HUES64 (cell line): Measurements from ENCODE around the gene ENO2.
A peak's percentile ranks its signal among the peaks of the same experiment; 100 is the strongest.
"Not testable (repeated sequence)": the region's sequence is repeated elsewhere in the genome, so short reads cannot be mapped to it uniquely, and the experiment has no call there.

Experiments
- H3K27ac ChIP-seq: 2 replicates; pipeline ENCODE4 v1.7.0; 2013; ENCODE audit warnings: low read depth, low read length, inconsistent platforms
- H3K27me3 ChIP-seq: 2 replicates; pipeline ENCODE4 v1.6.1; 2013; ENCODE audit warnings: mild to moderate bottlenecking, low read length; ENCODE audit not compliant: insufficient read depth
- H3K36me3 ChIP-seq: 2 replicates; pipeline ENCODE4 v1.6.1; 2013; ENCODE audit warnings: mild to moderate bottlenecking, low read length; ENCODE audit not compliant: insufficient read depth
- H3K4me1 ChIP-seq: 2 replicates; pipeline ENCODE4 v1.6.1; 2013; ENCODE audit warnings: mild to moderate bottlenecking, low read length, moderate library complexity; ENCODE audit not compliant: insufficient read depth
- H3K4me3 ChIP-seq: 2 replicates; pipeline ENCODE4 v1.5.1; 2013; ENCODE audit warnings: mild to moderate bottlenecking, low read length, moderate library complexity
- H3K9ac ChIP-seq: 2 replicates; pipeline ENCODE4 v1.6.1; 2013; ENCODE audit warnings: mild to moderate bottlenecking, low read depth, low read length
- H3K9me3 ChIP-seq: 2 replicates; pipeline ENCODE4 v1.6.1; 2013; ENCODE audit warnings: low read depth, low read length; ENCODE audit not compliant: insufficient read depth
- WGBS: fragments of 150-250, 120-280 bp; methylation state at CpG from one replicate; pipeline ENCODE4 v1.1.7; 2013; ENCODE audit warnings: missing lambda C conversion rate; 5-methylcytosine and 5-hydroxymethylcytosine counted together

ENO2 gene

DNA sequence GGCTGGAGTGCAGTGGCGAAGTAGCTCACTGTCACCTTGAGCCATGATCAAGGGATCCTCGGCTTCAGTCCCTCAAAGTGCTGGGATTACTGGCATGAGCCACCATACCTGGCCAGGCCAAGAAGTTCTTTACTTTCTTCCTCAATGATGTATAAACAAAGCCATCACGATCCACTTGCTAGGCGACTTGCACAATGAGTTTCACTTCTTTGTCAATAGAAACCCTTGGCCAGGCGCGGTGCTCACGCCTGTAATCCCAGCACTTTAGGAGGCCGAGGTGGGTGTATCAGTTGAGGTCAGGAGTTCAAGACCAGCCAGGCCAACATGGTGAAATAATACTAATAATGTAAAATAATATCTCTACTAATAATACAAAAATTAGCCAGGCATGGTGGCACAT is 26.9 kb upstream of the ENO2 start:
- Histone ChIP-seq H3K9me3 (no peaks in the 10 kb centered on the region), H3K36me3 (peaks cover 11% of the 10 kb centered on the region), H3K27ac (peak overlapping the region; percentile 86; the same call in 1 of the 2 replicates), H3K9ac (peak overlapping the region; percentile 30; the same call in 1 of the 2 replicates), H3K27me3 (no peaks in the 10 kb centered on the region), H3K4me3 (no peak overlapping the region), H3K4me1 (peaks cover 35% of the 10 kb centered on the region)
- 94% methylated on average over 8 of the region's 8 CpGs for WGBS

DNA sequence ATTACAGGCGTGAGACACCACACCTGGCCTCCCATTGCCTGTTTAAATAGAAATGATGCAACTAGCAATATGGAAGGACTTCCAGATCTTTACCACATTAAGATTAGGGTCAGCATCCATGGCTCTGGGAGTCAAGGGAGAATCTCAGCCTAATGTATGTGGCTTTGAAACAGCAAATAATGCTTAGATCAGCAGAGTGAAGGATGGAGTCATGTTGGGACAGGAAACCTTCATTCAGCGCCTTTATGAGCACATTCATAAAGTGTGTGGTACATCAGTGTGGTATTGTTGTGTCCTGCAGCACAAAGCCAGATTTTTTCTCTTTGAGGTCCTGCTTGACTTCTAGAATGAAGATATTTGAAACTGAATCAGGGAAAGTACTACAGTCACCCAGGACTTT is 26.0 kb upstream of the ENO2 start:
- peaks cover 35% of the 10 kb centered on the region for H3K4me1 ChIP-seq
- no peak overlapping the region for H3K9ac ChIP-seq
- no peak overlapping the region for H3K4me3 ChIP-seq
- WGBS, result 87% methylated on average over 2 of the region's 2 CpGs
- peaks cover 11% of the 10 kb centered on the region for H3K36me3 ChIP-seq
- no peaks in the 10 kb centered on the region for H3K27me3 ChIP-seq
- no peaks in the 10 kb centered on the region for H3K9me3 ChIP-seq
- peak overlapping the region; percentile 45 for H3K27ac ChIP-seq

DNA sequence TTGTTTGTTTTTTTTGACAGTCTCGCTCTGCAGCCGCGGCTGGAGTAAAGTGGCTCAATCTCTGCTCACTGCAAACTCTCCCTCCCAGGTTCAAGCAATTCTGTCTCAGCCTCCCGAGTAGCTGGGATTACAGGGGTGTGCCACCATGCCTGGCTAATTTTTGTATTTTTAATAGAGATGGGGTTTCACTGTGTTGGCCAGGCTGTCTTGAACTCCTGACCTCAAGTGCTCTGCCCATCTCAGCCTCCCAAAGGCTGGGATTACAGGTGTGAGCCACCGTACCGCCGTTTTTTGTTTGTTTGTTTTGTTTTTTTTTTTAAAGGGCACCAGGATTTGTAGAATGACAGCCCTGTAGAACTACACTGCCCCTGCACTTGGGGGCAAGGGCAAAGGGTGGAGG is 25.6 kb upstream of the ENO2 start:
- WGBS, result 83% methylated on average over 7 of the region's 7 CpGs
- not testable (repeated sequence) for H3K27ac ChIP-seq, H3K27me3 ChIP-seq, H3K9me3 ChIP-seq, H3K9ac ChIP-seq, H3K36me3 ChIP-seq, H3K4me3 ChIP-seq
- peaks cover 35% of the 10 kb centered on the region for H3K4me1 ChIP-seq

DNA sequence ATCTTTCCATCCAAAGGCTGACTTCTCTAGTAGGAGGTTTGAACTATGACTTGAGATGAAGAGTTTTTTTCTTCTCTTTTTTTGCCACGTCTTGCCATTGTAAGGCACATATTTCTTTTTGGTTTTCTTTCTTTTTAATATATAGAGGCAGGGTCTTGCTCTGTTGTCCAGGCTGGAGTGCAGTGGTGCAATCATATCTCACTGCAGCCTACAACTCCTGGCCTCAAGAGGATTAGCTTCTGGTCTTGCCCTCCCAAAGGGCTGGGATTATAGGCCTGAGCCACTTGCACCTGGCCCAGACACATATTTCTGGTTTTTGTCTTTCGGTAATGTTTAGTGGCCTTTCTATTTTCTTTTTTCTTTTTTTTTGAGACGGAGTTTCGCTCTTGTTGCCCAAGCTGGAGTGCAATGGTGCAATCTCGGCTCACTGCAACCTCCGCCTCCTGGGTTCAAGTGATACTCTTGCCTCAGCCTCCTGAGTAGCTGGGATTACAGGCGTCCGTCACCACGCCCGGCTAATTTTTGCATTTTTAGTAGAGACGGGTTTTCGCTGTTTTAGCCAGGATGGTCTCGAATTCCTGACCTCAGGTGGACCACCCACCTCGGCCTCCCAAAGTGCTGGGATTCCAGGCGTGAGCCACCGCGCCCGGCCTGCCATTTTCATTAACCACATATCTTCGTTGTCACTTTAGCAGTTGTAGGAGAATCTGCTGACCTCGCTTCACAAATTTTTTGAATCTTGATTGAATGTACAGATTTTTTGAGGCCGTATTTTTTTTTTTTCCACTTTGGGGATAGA is 24.4 kb upstream of the ENO2 start:
- H3K4me3 ChIP-seq, H3K27me3 ChIP-seq, H3K9me3 ChIP-seq, H3K36me3 ChIP-seq: not testable (repeated sequence)
- 92% methylated on average over 20 of the region's 21 CpGs for WGBS
- H3K4me1 ChIP-seq, result peaks cover 32% of the 10 kb centered on the region
- peak overlapping the region; percentile 84 for H3K9ac ChIP-seq
- peak overlapping the region; percentile 93 for H3K27ac ChIP-seq

DNA sequence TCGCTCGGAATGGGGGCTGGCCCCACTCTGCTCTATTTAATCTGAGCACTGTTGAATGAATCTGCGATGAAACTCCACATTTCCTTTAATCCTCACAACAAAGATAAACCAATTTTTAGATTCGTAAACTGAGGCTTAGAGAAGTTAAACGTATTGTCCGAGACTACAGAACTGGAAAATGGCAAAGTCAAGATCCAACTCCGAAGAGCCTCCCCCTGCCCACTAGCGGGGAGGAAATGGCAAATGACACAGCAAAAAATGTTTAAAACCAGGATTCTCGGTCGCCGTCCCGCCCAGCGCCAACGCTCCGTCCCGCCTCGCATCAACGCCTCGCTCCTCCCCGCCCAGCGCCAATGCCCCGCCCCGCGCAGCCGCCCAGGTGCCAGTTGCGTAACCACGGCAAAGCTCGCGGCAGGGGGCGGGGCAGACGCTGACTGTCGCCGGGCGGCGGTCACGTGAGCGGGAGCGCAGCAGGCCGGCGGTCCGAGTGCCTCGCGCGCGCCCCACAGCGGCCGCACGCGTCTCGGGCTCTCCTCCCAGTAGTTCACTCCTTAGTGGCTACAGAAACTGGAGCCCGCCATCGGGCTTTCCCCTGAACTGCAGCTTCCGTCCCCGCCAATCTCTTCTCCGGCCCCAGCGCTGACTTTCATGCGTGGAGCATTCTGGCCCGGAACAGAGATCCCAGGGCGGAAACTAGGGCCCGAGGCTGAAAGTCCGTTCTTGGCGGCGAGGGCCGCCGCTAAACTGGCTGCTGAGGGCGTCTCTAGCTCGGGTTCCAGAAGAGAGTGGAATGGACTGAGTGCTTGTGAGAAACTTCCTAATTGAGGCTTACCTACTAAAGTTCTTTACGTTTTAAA is 23.4 kb upstream of the ENO2 start:
- H3K4me3 ChIP-seq, result peak overlapping the region; percentile 64
- WGBS, result 6% methylated on average over 67 of the region's 68 CpGs
- H3K36me3 ChIP-seq, result no peaks in the 10 kb centered on the region

DNA sequence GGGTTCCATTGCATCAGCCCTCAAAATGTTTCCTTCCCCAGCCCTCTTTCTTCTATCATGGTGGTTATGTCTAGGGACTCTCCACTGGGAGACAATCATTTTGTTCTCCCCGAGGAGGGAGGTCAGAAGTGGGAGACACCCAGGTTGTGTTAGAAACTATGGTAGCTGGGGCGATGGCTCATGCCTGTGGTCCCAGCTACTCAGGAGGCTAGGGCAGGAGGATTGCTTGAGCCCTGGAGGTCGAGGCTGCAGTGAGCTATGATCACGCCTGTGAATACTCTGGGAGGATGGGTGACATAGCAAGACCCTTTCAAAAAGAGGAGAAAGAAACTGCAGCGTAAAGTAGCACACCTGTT is 22.8 kb upstream of the ENO2 start:
- Histone ChIP-seq H3K27ac (peak overlapping the region; percentile 86), H3K36me3 (no peaks in the 10 kb centered on the region), H3K4me3 (peak overlapping the region; percentile 64), H3K9me3 (no peaks in the 10 kb centered on the region), H3K9ac (peak overlapping the region; percentile 85), H3K27me3 (no peaks in the 10 kb centered on the region), H3K4me1 (peaks cover 24% of the 10 kb centered on the region)
- 92% methylated on average over 5 of the region's 5 CpGs for WGBS

More for the DNA sequence above, 23.4 kb upstream of the ENO2 start:
- Histone ChIP-seq H3K4me1 (peaks cover 25% of the 10 kb centered on the region), H3K27ac (peak overlapping the region; percentile 93), H3K27me3 (no peaks in the 10 kb centered on the region), H3K9me3 (no peaks in the 10 kb centered on the region), H3K9ac (peak overlapping the region; percentile 85)

DNA sequence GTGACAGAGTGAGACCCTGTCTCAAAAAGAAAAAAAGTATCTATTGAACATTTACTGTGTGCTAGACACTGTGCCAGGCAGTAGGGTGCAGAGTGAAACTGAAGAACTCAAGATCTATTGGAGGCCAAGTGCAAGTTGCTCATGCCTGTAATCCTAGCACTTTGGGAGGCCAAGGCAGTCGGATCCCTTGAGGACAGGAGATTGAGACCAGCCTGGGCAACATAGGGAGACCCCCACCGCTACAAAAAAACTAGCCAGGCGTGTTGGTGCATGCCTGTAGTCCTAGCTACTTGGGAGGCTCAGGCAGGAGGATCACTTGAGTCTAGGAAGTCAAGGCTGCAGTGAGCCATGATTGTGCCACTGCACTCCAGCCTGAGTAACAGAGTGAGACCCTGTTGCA is 21.7 kb upstream of the ENO2 start:
- not testable (repeated sequence) for H3K4me3 ChIP-seq, H3K9me3 ChIP-seq, H3K27ac ChIP-seq, H3K9ac ChIP-seq, H3K27me3 ChIP-seq, H3K36me3 ChIP-seq
- 93% methylated on average over 3 of the region's 3 CpGs for WGBS
- peaks cover 14% of the 10 kb centered on the region for H3K4me1 ChIP-seq

DNA sequence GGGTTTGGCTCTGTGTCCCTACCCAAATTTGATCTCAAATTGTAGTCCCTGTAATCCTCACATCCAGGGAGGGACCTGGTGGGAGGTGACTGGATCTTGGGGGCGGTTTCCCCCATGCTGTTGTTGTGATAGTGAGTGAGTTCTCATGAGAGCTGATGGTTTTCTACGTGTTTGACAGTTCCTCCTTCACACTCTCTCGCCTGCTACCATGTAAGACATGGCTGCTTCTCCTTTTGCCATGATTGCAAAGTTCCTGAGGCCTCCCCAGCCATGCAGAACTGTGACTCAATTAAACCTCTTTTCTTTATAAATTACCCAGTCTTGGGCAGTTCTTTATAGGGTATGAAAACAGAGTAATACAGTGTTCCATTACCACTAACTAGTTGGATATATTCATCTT is 20.1 kb upstream of the ENO2 start:
- H3K9ac ChIP-seq, result no peak overlapping the region
- peaks cover 5% of the 10 kb centered on the region for H3K4me1 ChIP-seq
- no peaks in the 10 kb centered on the region for H3K36me3 ChIP-seq
- 85% methylated on average over 3 of the region's 3 CpGs for WGBS
- no peak overlapping the region for H3K27ac ChIP-seq
- no peaks in the 10 kb centered on the region for H3K9me3 ChIP-seq
- no peak overlapping the region for H3K4me3 ChIP-seq
- H3K27me3 ChIP-seq, result no peaks in the 10 kb centered on the region

DNA sequence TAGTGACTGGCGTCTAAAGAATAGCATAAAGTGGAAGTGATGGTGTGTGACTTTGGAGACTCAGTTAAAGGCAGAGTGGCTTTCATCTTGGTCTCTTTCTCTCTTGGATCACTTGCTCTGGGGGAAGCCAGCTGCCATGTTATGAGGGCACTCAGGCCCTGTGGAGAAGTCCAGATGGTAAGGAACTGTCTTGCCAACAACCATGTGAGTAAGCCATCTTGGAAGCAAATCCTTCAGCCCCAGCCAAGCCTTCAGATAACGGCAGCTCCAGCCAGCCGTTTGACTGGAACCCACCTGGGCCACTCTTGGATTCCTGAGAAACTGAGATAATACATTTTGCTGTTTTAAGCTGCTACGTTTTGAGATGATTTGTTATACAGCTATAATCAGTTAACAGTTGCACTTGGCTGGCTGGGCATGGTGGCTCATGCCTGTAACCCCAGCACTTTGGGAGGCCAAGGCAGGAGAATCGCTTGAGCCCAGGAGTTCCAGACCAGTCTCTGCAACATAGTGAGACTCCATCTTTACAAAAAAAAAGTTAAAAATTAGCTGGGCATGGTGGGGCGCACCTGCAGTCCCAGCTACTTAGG is 17.4 kb upstream of the ENO2 start:
- H3K4me1 ChIP-seq, result 0 out of 2 replicates have a peak, but pooled peaks cover 4% of the 10 kb centered on the region
- H3K27me3 ChIP-seq, result no peaks in the 10 kb centered on the region
- H3K4me3 ChIP-seq, result no peak overlapping the region
- H3K9ac ChIP-seq, result no peak overlapping the region
- no peak overlapping the region for H3K27ac ChIP-seq
- H3K36me3 ChIP-seq, result no peaks in the 10 kb centered on the region
- no peaks in the 10 kb centered on the region for H3K9me3 ChIP-seq
- WGBS, result 85% methylated on average over 6 of the region's 6 CpGs

DNA sequence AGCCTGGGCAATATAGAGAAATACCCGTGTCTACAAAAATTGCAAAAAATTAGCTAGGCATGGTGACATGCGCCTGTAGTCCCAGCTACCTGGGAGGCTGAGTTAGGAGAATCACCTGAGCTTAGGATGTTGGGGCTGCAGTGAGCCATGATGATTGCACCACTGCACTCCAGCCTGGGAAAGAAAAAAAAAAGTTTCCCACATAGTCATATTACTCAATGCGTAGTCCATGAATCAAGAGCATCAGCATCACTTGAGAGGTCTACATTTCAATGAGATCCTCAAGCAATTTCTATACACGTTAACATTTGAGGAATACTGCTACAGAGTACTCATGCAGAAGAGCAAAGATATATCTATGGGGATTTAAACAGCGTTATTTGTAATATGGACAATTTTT is 15.0 kb upstream of the ENO2 start:
- no peak overlapping the region for H3K9ac ChIP-seq
- H3K4me1 ChIP-seq, result peaks cover 15% of the 10 kb centered on the region
- H3K27me3 ChIP-seq, result no peaks in the 10 kb centered on the region
- WGBS, result 90% methylated on average over 4 of the region's 5 CpGs
- no peak overlapping the region for H3K27ac ChIP-seq
- no peak overlapping the region for H3K4me3 ChIP-seq
- no peaks in the 10 kb centered on the region for H3K9me3 ChIP-seq
- H3K36me3 ChIP-seq, result no peaks in the 10 kb centered on the region

DNA sequence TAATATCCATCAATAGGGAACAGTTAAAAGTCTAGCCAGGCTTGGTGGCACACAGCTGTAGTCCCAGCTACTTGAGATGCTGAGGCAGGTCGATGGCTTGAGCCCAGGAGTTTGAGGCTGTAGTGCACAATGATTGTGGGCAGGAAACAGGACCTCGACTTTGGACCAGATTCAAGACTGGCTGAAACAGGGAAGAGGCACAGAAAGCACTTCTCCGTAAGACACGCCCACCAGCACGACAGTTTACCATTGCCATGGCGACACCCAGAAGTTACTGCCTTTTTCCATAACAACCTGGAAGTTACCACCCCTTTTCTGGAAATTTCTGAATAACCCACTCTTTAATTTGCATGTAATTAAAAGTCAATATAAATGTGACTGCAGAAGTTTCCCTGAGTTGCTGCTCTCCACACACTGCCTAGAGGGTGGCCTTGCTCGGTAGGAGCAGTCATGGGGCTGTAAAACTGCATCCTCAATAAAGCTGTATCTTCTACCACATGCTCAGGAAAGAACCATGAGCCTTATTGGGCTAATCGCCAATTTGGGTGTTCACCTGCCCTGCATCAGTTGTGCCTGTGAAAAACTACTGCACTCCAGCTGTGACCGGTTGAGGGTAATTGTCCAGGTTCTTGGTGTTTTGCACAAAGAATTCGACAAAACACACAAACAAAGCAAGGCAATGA is 14.4 kb upstream of the ENO2 start:
- H3K9ac ChIP-seq, result no peak overlapping the region
- WGBS, result 84% methylated on average over 10 of the region's 10 CpGs

More for the DNA sequence above, 14.4 kb upstream of the ENO2 start:
- Histone ChIP-seq H3K27ac (no peak overlapping the region), H3K4me3 (no peak overlapping the region), H3K9me3 (no peaks in the 10 kb centered on the region), H3K27me3 (no peaks in the 10 kb centered on the region), H3K4me1 (peaks cover 16% of the 10 kb centered on the region), H3K36me3 (no peaks in the 10 kb centered on the region)
